ENCODE measurements around the gene XYLT1.

XYLT1 gene

DNA sequence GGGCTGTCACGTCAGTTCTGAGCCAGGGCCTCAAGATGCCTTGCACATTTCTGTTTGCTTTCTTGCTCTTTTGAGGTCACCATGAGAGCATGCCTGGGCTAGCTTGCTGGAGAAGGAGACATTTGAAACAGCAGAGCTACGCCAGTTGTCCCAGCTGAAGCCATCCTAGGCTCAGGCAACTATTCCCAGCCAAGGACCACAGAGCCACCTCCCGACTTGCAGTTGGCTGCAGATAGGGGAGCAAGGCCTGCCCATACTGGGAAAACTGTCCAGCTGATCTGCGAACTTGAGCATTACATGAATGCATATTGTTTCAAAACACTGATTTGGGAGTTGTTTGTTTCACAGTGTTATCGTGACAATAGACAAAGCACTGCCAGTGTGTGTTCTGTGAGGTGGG is 340.8 kb downstream of the XYLT1 start:
- TF ChIP-seq, protein P1, sequence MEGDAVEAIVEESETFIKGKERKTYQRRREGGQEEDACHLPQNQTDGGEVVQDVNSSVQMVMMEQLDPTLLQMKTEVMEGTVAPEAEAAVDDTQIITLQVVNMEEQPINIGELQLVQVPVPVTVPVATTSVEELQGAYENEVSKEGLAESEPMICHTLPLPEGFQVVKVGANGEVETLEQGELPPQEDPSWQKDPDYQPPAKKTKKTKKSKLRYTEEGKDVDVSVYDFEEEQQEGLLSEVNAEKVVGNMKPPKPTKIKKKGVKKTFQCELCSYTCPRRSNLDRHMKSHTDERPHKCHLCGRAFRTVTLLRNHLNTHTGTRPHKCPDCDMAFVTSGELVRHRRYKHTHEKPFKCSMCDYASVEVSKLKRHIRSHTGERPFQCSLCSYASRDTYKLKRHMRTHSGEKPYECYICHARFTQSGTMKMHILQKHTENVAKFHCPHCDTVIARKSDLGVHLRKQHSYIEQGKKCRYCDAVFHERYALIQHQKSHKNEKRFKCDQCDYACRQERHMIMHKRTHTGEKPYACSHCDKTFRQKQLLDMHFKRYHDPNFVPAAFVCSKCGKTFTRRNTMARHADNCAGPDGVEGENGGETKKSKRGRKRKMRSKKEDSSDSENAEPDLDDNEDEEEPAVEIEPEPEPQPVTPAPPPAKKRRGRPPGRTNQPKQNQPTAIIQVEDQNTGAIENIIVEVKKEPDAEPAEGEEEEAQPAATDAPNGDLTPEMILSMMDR (IDR thresholded peaks at IDR 0.05; ENCODE audit: insufficient read depth, low read depth, low read length, missing control alignments): no peak
- DNase-seq (ENCODE audit: low read depth): no peak
- no peak overlapping the region for H3K4me3 ChIP-seq (ENCODE audit: low read depth, low read length)

DNA sequence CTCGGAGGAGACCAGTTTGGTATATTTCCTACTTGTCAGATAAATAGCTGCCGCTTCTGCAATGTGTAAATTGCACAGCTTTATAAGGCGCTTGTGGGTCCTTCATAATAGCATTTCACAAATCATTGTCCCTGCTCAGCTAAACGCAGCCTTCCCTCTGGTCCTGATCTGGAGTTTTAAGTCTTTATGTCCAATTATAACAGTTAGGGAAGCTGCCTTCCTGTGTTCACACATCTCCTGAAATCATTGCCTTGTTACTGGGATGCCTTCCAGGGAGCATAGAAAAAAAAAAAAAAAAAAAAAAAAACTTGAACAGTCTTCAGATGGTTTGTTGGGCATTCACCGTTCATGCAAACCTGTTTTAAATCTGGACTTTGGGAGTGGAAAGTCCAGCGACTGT is 342.0 kb downstream of the XYLT1 start:
- H3K4me3 ChIP-seq (ENCODE audit: low read depth, low read length): no peak overlapping the region
- TF ChIP-seq, protein P1 (IDR thresholded peaks at IDR 0.05; ENCODE audit: insufficient read depth, low read depth, low read length, missing control alignments): no peak
- DNase-seq (ENCODE audit: low read depth): no peak

DNA sequence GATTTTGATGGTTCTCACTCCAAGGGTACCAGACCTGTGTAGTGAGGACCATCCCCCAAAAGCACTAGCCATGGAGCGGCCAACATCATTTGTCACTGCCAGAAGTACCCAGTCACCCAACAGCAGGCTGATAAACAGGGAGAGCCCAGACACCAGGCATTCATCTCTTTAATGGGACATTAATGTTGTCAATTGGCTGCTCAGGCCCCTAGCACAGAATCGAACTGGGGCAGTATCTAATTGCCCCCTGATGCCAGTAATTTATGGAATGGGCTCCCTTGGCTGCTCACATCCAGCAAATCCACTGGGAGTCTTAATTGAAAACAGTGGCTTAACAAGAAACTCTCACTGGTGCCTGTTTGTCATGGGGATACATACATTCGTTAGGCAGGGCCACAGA is 344.6 kb downstream of the XYLT1 start:
- DNase-seq (ENCODE audit: low read depth): no peak

DNA sequence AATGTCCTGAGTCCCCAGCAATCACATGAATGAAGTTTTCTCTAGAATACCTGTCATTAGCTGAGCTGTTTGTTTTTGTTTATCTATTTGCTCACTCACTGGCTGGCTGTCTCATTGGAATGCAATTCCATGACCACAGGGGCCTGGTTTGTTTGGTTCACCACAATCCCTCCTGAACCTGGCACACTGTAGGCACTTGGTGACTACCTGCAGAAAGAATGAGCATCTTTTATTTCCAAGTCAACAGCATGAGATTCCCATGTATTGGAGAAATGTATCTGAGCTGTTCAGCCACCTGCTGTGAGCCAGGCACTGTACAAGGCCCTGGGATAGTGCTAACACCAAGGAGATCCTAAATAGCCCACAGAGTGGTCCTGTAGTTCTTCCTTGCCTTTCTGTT is 345.1 kb downstream of the XYLT1 start:
- TF ChIP-seq, protein P1 (IDR thresholded peaks at IDR 0.05; ENCODE audit: insufficient read depth, low read depth, low read length, missing control alignments): no peak
- no peak for DNase-seq (ENCODE audit: low read depth)
- H3K4me3 ChIP-seq (ENCODE audit: low read depth, low read length): no peak overlapping the region

More for the DNA sequence above, 344.6 kb downstream of the XYLT1 start:
- TF ChIP-seq, protein P1 (IDR thresholded peaks at IDR 0.05; ENCODE audit: insufficient read depth, low read depth, low read length, missing control alignments): no peak
- H3K4me3 ChIP-seq (ENCODE audit: low read depth, low read length): no peak overlapping the region

DNA sequence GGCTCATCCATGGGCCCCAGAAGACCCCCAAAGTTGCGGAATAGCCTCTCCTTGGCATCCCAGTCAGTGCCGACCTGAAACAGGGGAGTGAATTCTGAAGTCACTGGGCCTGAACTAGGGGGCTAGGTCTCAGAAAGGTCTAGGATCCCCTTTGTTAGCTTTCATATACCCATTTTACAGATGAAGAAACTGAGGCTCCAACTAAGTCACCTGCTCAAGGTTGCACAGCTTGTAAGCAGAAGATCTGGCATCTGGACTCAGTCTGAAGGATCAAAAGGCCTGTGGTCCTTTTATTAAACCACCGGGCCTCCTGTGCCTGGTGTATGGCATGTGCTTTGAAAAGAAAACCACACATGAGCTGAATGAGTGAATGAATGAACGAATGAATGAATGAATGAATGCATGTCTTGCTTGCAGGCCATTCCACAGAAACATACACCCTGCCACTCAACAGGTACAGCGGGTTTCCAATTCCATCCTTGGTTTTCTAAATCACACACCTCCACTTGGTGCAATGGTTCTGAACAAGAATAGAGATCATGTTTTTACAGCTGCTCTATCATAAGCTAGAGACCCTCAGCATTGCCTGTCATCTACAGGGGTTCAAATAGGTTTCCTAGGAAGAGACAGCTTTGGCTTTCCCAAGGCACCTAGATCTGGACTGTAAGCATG is 352.7 kb downstream of the XYLT1 start:
- DNase-seq (ENCODE audit: low read depth): no peak
- TF ChIP-seq, protein P1 (IDR thresholded peaks at IDR 0.05; ENCODE audit: insufficient read depth, low read depth, low read length, missing control alignments): no peak
- H3K4me3 ChIP-seq (ENCODE audit: low read depth, low read length): no peak overlapping the region

DNA sequence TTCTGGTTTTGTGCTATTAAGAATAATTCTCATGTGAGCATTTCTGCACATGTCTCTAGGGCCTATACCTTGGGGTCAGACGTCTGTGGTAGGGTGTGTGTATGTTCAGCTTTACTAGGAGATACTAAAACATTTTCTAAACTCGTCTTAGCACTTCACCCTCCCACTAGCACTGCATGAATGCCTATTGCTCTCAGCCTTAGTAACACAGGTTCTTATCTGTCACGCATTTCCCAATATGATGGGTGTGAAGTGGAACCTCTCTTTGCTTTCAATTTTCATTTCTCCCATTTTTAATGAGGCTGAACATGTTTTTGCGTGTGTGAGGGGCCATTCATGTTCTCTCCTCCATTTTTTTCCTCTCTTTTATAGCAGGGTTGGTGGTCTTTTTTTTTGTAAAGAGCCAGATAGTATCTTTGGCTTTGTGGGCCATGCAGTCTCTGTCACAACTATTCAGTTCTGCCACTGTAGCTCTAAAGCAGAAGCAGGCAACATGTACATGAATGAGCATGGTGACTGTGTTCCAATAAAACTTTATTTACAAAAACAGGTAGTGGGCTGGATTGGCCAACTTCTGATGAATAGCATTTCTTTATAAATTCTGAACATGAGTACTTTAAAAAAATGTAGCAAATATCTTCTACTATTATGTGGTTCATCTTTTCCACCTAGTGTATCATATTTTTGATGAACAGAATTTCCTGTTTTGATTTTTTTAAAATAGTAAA is 354.0 kb downstream of the XYLT1 start:
- TF ChIP-seq, protein P1 (IDR thresholded peaks at IDR 0.05; ENCODE audit: insufficient read depth, low read depth, low read length, missing control alignments): no peak
- no peak for DNase-seq (ENCODE audit: low read depth)
- H3K4me3 ChIP-seq (ENCODE audit: low read depth, low read length): no peak overlapping the region

Measured in GM12865 (cell line).